ENCODE data around the gene CRLF2. TPM values are rescaled to one million over a fixed set of nuclear protein-coding genes. Genes with fewer than 3 reads are reported as not detected.
"Not testable (repeated sequence)": the region's sequence is repeated elsewhere in the genome, so short reads cannot be mapped to it uniquely, and the experiment has no call there.

CRLF2 gene
- total RNA-seq, 2 donors from 2014 or later: 1.8 TPM; not detected in 1

DNA sequence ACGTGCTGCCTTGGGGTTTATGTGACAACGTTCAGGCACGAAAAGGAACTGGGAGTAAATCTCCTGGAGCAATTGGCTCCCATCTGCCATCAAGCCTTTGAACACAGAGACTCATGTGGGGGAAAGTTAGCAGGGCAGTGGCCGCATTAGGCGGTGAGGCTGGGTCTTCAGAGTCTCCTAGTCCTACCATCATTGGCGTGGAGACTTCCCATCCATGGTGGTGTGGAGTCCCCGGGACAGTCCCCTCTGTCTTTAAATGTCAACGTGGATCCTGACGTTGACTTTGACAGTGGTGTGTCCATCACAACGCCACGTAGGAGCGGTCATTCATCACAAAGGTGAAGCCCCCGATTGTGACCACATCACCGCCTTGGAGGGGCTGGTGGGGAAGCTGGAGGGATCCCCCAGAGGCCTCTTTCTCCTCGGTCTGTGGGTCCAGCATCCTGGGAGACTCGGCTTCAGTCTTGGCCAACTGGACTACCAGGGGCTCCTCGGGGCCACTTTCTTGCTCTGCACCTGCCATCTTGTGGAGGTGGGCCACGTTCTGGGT lies 21.8 kb downstream of the CRLF2 start:
- Histone ChIP-seq H3K36me3 (no peaks in the 10 kb centered on the region), H3K4me1 (ENCODE audit: control insufficient read depth in 1 of 2, low read depth in 2 of 2) (no peaks in the 10 kb centered on the region), H3K9me3 (no peaks in the 10 kb centered on the region), H3K27ac (no peak overlapping the region), H3K4me3 (no peak overlapping the region), H3K27me3 (replicated peaks; ENCODE audit: insufficient read depth) (no peaks in the 10 kb centered on the region)
- no peak for TF ChIP-seq CTCF (IDR thresholded peaks at IDR 0.05)
- ATAC-seq (ENCODE audit: insufficient number of reproducible peaks, low FRiP score, low read depth): no peak
- no peak for DNase-seq (ENCODE audit: low spot score)

DNA sequence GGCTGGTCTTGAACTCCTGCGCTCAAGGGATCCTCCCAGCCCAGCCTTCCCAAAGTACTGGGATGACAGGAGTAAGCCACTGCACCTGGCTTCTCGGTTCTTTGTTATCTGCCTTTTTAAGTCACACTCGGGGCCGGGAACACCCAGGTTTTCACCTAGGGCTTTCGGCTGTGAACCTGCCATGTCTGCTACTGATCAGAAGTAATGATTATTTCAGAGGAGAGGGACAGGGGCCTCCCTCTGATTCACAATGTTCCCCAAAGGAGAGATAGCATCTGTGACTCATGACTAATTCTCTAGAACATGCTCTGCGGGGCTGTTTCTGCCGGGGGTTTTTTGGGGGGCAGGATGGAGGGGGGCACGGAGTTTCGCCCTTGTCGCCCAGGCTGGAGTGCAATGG lies 26.9 kb downstream of the CRLF2 start:
- Histone ChIP-seq H3K27ac (no peak overlapping the region), H3K4me1 (ENCODE audit: control insufficient read depth in 1 of 2, low read depth in 2 of 2) (no peaks in the 10 kb centered on the region), H3K9me3 (no peaks in the 10 kb centered on the region), H3K4me3 (no peak overlapping the region), H3K36me3 (no peaks in the 10 kb centered on the region), H3K27me3 (replicated peaks; ENCODE audit: insufficient read depth) (no peaks in the 10 kb centered on the region)
- DNase-seq (ENCODE audit: low spot score) (no peak), ATAC-seq (ENCODE audit: insufficient number of reproducible peaks, low FRiP score, low read depth) (no peak)
- TF ChIP-seq CTCF (IDR thresholded peaks at IDR 0.05): no peak

DNA sequence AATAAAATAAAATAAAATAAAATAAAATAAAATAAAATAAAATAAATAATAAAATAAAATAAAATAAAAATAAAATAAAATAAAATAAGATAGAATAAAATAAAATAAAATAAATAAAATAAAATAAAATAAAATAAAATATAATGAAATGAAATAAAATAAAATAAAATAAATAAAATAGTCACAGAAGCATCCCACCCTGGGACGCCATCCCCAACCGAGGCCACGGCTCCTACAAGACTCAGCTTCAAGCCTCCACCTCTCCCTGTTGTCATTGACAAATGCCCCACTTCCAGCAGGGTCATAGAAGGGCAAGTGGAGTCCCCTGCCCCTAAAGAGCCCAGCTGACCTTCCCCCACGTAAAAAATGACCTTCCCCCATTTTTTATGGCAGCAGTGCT lies 30.2 kb downstream of the CRLF2 start:
- Histone ChIP-seq H3K36me3 (no peaks in the 10 kb centered on the region), H3K4me1 (ENCODE audit: control insufficient read depth in 1 of 2, low read depth in 2 of 2) (no peaks in the 10 kb centered on the region), H3K9me3 (no peaks in the 10 kb centered on the region), H3K27ac (no peak overlapping the region), H3K4me3 (no peak overlapping the region), H3K27me3 (replicated peaks; ENCODE audit: insufficient read depth) (no peaks in the 10 kb centered on the region)
- ATAC-seq (ENCODE audit: insufficient number of reproducible peaks, low FRiP score, low read depth) (no peak), DNase-seq (ENCODE audit: low spot score) (no peak)
- no peak for TF ChIP-seq CTCF (IDR thresholded peaks at IDR 0.05)

GRCh38 chrX:1181661-1182060 lies 30.8 kb downstream of the CRLF2 start:
- not testable (repeated sequence) for ATAC-seq (ENCODE audit: insufficient number of reproducible peaks, low FRiP score, low read depth); H3K36me3 ChIP-seq; H3K27ac ChIP-seq; H3K4me3 ChIP-seq; H3K27me3 ChIP-seq (replicated peaks; ENCODE audit: insufficient read depth); H3K9me3 ChIP-seq; H3K4me1 ChIP-seq (ENCODE audit: control insufficient read depth in 1 of 2, low read depth in 2 of 2); DNase-seq (ENCODE audit: low spot score)

DNA sequence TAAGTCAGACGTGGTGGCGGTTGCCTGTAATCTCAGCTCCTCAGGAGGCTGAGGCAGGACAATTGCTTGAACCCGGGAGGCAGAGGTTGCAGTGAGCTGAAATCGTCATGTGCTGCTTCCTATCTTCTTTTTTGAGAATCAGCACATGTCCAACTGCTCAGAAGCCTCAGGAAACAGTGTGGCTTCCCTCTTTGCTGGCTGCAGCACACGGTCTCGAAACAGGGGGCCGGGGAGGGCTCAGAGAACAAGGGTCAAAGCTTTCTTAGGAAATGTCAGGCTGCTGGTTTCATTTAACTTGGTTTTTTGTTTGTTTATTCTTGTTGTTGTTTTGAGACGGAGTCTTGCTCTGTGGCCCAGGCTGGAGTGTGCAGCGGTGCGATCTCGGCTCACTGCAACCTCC lies 31.3 kb downstream of the CRLF2 start:
- no peak for ATAC-seq (ENCODE audit: insufficient number of reproducible peaks, low FRiP score, low read depth)
- no peak overlapping the region for H3K4me3 ChIP-seq
- H3K4me1 ChIP-seq (ENCODE audit: control insufficient read depth in 1 of 2, low read depth in 2 of 2): no peaks in the 10 kb centered on the region
- no peak for TF ChIP-seq CTCF (IDR thresholded peaks at IDR 0.05)
- DNase-seq (ENCODE audit: low spot score): no peak
- no peaks in the 10 kb centered on the region for H3K9me3 ChIP-seq
- H3K27me3 ChIP-seq (replicated peaks; ENCODE audit: insufficient read depth): no peaks in the 10 kb centered on the region
- no peaks in the 10 kb centered on the region for H3K36me3 ChIP-seq
- no peak overlapping the region for H3K27ac ChIP-seq

DNA sequence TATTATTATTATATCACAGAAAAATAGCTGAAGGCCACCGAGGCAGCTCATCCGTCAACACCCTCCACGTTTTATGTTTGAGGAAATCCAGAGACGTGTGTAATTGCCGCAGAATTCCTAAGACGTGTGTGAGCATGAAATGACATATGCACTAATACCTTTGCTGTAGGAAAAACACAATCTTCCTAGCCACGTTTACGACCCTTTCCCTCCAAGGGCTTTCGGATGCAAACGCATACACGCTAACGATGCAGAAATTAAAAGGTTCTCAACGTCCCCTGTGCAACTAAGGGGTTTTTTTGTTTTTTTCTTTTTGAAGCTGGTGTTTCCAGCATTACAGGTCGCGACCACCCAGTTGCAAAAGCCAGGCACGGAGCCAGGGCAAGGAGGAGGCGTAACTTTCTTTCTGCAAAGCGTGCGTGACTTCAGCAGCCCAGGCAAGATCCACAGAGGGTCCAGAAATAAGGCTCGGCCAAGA lies 33.8 kb downstream of the CRLF2 start:
- ATAC-seq (ENCODE audit: insufficient number of reproducible peaks, low FRiP score, low read depth) (no peak), DNase-seq (ENCODE audit: low spot score) (no peak)
- no peak overlapping the region for H3K27ac ChIP-seq
- no peaks in the 10 kb centered on the region for H3K9me3 ChIP-seq
- no peak overlapping the region for H3K4me3 ChIP-seq
- no peak for TF ChIP-seq CTCF (IDR thresholded peaks at IDR 0.05)
- no peaks in the 10 kb centered on the region for H3K36me3 ChIP-seq
- no peaks in the 10 kb centered on the region for H3K4me1 ChIP-seq (ENCODE audit: control insufficient read depth in 1 of 2, low read depth in 2 of 2)
- no peaks in the 10 kb centered on the region for H3K27me3 ChIP-seq (replicated peaks; ENCODE audit: insufficient read depth)

- H3K36me3 ChIP-seq; H3K4me1 ChIP-seq (ENCODE audit: control insufficient read depth in 1 of 2, low read depth in 2 of 2); H3K27me3 ChIP-seq (replicated peaks; ENCODE audit: insufficient read depth); H3K4me3 ChIP-seq; H3K27ac ChIP-seq; DNase-seq (ENCODE audit: low spot score); H3K9me3 ChIP-seq; ATAC-seq (ENCODE audit: insufficient number of reproducible peaks, low FRiP score, low read depth): not testable (repeated sequence)
These were observed 35.7 kb downstream of the CRLF2 start for GRCh38 chrX:1176531-1177320.

Measured in thoracic aorta (tissue), 2 donors.